Esophagus squamous epithelium (tissue), 4 donors: ENCODE measurements around the gene SH3PXD2B.

Experiments used
- POLR2A ChIP-seq, 4 donors: fragments of 450-650 bp; IDR thresholded peaks; one replicate each; pipeline ENCODE4 v1.6.1; 2017; ENCODE audit warnings: antibody characterized with exemption in 4 of 4, mild to moderate bottlenecking in 4 of 4, moderate library complexity in 3 of 4
- TF ChIP-seq, protein P1 (sequence below), 6 experiments: fragments of 450-650 bp in 4 of 6; fragments of 200-600 bp in 2 of 6; sonication (generic) in 2 of 6; IDR thresholded peaks; one replicate each; pipeline ENCODE4 v1.5.1; 2016 to 2019; ENCODE audit warnings: antibody characterized with exemption in 6 of 6, mild to moderate bottlenecking in 4 of 6, moderate library complexity in 4 of 6

DNA sequence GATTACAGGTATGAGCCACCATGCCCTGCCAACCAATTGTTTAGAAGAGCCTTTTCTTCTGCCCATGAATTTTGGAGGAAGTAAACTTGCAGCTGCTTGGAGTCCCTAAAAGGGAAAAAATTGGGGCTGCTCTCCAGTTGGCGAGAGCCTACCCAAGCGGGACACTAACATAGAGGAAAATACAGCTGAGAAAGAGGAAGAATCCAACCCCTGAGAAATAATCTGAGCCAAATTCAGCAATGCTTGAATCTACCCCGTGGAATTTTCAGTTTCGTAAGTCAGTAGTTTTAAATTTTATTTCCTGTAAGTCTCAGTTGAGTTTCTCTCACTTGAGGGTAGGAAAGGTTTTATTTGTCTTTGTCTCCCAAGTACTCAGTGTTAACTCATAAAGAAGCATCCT, 140.4 kb downstream of the SH3PXD2B start:
- TF ChIP-seq, protein P1, sequence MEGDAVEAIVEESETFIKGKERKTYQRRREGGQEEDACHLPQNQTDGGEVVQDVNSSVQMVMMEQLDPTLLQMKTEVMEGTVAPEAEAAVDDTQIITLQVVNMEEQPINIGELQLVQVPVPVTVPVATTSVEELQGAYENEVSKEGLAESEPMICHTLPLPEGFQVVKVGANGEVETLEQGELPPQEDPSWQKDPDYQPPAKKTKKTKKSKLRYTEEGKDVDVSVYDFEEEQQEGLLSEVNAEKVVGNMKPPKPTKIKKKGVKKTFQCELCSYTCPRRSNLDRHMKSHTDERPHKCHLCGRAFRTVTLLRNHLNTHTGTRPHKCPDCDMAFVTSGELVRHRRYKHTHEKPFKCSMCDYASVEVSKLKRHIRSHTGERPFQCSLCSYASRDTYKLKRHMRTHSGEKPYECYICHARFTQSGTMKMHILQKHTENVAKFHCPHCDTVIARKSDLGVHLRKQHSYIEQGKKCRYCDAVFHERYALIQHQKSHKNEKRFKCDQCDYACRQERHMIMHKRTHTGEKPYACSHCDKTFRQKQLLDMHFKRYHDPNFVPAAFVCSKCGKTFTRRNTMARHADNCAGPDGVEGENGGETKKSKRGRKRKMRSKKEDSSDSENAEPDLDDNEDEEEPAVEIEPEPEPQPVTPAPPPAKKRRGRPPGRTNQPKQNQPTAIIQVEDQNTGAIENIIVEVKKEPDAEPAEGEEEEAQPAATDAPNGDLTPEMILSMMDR (IDR thresholded peaks at IDR 0.05): no peak
- no peak for TF ChIP-seq POLR2A (IDR thresholded peaks at IDR 0.05)
